Hematopoietic multipotent progenitor cell treated with erythropoietin and hydrocortisone succinate and interleukin-3 and kit ligand, for 8 days (in vitro differentiated cells): ENCODE results near the gene CCDC175.

ENCODE experiments used
- DNase-seq: peaks from one replicate; pipeline ENCODE4 v3.0.0-alpha.2; 2015

CCDC175 gene

GRCh38 chr14:59481871-59482540 is 94.6 kb downstream of the CCDC175 start:
- DNase-seq: no peak

DNA sequence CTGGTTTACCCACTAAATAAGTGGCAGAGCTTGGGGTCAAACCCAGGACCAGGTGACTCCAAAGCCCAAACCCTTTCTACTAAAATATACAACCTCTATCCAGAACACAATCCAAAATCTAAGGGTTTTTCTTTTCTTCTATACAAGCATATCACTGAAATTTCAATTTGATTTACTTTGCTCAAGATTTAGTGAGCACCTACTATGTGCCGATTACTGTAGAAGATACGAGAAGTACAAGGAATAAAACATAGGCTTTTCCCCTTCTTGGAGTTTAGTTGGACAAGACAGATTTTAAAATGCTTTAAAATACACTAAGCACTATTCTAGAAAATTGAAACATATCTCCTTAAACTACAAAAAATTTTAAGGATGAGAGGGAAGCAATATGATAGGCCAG is 95.2 kb downstream of the CCDC175 start:
- DNase-seq: no peak

- DNase-seq: no peak
These were observed 96.4 kb downstream of the CCDC175 start for GRCh38 chr14:59480166-59480565.

- no peak for DNase-seq
These were observed 98.1 kb downstream of the CCDC175 start for GRCh38 chr14:59478540-59478939.

DNA sequence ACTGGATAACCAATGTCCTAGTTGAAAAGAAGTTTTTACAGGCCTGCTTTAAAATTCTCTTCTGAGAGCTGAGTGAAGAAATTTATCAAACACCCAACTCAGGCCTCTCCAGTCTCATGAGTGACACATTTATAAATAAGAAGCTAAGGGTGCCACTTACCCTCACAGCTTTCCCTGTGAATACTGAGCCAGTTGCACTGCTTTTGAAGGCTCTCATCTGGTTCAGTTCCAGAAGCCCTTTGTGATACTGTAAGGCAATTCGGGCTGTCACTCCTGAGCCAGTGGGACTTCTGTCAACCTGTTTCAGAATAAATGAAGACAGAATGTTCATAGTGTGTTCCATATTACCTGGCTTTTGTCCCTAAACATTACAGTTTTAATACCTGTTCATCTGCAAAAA is 100.9 kb downstream of the CCDC175 start:
- DNase-seq: no peak

DNA sequence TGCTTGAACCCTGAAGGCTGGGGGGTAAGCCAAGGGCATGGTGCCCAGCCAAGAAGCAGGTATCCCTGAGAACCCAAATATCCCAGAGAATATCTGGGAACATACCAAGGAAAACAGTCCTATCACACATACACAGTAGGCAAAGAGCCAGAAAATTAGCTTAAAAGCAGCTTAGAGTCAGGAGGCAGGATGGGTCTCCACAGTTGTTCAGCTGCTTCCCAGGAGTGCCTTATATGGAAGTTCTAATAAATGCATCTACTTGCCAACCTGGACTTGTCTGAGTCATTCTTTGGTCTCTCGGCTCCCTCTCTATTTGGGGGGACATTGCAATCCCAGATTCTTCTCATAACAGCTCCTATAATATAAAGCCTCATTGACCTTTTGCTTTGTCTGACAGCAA is 102.4 kb downstream of the CCDC175 start:
- no peak for DNase-seq

GRCh38 chr14:59465316-59466135 is 111.1 kb downstream of the CCDC175 start, which contains the start of gene GPR135:
GPR135 (minus strand) TSS chr14:59465380; CDS start chr14:59465226, 154 bp downstream.
- no peak for DNase-seq

DNA sequence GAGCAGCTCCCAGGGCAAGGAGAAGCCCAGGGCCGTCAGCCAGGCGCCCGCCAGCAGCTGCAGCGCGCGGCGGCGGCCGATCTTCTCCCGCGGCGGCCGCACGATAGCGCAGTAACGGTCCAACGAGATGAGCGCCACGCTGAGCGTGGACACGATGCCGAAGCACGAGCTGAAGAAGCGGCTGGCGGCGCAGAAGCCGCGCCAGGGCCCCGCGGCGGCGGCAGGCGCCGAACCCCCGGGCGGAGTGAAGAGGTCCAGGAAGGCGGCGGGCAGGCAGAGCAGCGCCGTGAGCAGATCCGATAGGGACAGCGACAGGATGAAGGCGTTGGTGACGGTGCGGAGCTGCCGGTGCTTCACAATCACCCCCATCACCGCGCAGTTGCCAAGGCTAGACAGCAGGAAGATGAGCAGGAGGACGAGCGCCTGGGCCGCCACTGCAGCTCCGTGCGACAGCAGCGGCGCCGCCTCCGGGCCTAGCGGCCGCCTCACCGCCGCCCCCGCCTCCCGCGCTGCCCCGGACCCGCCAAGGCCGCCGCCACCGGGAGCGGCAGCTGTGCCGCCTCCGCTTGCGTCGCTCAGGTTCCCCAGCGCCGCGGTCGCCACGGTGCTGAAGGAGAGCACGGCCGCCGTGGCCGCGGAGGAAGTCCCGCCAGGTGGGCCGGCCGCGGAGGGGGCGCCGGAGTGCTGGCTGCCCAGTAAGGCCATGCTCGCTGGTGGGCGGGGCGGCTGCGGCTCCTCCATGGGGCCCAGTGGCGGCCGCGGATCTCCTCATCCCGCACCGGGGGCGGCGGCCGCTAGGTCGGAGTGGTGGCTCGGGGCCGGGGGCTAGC is 111.9 kb downstream of the CCDC175 start:
- peak; percentile 53 for DNase-seq

GRCh38 chr14:59463787-59464485 is 112.7 kb downstream of the CCDC175 start:
- DNase-seq: no peak

GRCh38 chr14:59461891-59462290 is 114.7 kb downstream of the CCDC175 start:
- DNase-seq: no peak

GRCh38 chr14:59460378-59460777 is 116.2 kb downstream of the CCDC175 start:
- DNase-seq: no peak

DNA sequence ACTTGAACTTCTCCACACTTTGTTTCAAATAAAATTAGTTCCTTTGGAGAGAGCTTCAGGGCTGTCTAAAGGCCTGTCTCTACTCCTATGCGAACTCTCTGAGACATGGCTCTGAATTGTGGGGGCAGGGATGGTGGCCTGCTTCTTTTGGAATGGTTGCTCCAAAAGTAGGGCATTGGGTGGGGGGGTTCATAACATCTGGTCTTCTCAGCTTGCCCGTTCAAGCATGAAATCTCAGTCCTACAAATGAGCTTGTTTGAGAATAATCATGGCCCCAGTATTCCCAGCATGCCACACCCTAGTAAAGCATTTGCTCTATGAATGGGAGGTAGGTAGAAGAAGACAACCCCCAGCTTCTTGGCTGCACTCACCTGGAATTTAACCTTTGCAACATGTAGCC is 118.1 kb downstream of the CCDC175 start:
- DNase-seq: no peak

DNA sequence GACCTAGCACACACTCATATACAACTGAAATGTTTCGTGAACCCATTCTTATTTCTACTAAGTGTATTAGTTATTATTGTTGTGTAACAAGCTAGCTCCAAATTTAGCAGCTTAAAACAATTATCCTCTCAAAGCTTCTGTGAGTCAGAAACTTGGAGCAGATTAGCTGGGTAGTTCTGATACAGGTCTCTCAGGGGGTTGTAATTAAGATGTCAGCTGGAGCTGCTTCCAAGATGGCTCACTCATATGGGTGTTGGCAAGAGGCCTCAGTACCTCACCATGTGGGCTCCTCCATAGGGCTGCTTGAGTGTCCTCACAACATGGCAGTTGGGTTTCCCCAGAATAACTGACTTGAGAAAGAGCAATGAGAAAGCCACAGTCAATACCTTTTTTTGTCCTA is 121.2 kb downstream of the CCDC175 start:
- no peak for DNase-seq
